DOHH2 (cell line): Measurements from ENCODE around the gene WBP11.

Source experiments
- H3F3A ChIP-seq: fragments of 200-600 bp; sonication (generic), shearing (Covaris generic); 2 replicates; pipeline ENCODE4 v1.6.0; 2016; ENCODE audit warnings: antibody characterized with exemption, mild to moderate bottlenecking; ENCODE audit not compliant: control insufficient read depth, insufficient read depth
- H3K27ac ChIP-seq: fragments of 200-600 bp; sonication (generic); 2 replicates; pipeline ENCODE4 v1.5.1; 2014; ENCODE audit warnings: low read depth, mild to moderate bottlenecking, low read length, moderate library complexity
- H3K27me3 ChIP-seq: fragments of 200-600 bp; sonication (generic); 2 replicates; pipeline ENCODE4 v1.6.1; 2014; ENCODE audit warnings: mild to moderate bottlenecking, low read length, mixed read lengths; ENCODE audit not compliant: control insufficient read depth
- H3K36me3 ChIP-seq: fragments of 200-600 bp; sonication (generic); 2 replicates; pipeline ENCODE4 v1.6.1; 2014; ENCODE audit warnings: mild to moderate bottlenecking, low read length, moderate library complexity, mixed read lengths; ENCODE audit not compliant: control insufficient read depth
- H3K4me1 ChIP-seq: fragments of 200-600 bp; sonication (generic); 2 replicates; pipeline ENCODE4 v1.6.1; 2014; ENCODE audit warnings: mild to moderate bottlenecking, low read length, mixed read lengths; ENCODE audit not compliant: control insufficient read depth
- H3K4me2 ChIP-seq: fragments of 200-600 bp; sonication (generic); 2 replicates; pipeline ENCODE4 v1.6.0; 2014; ENCODE audit warnings: mild to moderate bottlenecking, low read length, moderate library complexity
- H3K4me3 ChIP-seq: fragments of 200-600 bp; sonication (generic); 2 replicates; pipeline ENCODE4 v1.5.1; 2014; ENCODE audit warnings: mild to moderate bottlenecking, low read length, mixed read lengths
- H3K79me2 ChIP-seq: fragments of 200-600 bp; sonication (generic); 2 replicates; pipeline ENCODE4 v1.6.1; 2014; ENCODE audit warnings: mild to moderate bottlenecking, low read length, mixed read lengths; ENCODE audit not compliant: control insufficient read depth
- H3K9me2 ChIP-seq: fragments of 200-600 bp; sonication (generic); replicated peaks from 2 replicates; pipeline ENCODE4 v1.6.1; 2014; ENCODE audit warnings: mild to moderate bottlenecking, low read length, mixed read lengths; ENCODE audit not compliant: control insufficient read depth
- H3K9me3 ChIP-seq: fragments of 200-600 bp; sonication (generic); 2 replicates; pipeline ENCODE4 v1.6.1; 2014; ENCODE audit warnings: antibody characterized with exemption, low read length, mixed read lengths; ENCODE audit not compliant: control insufficient read depth, insufficient read depth
- H4K20me1 ChIP-seq: fragments of 200-600 bp; sonication (generic); 2 replicates; pipeline ENCODE4 v1.6.0; 2014; ENCODE audit warnings: low read depth, mild to moderate bottlenecking, antibody characterized with exemption, low read length, moderate library complexity; ENCODE audit not compliant: control insufficient read depth, insufficient read depth
- CTCF ChIP-seq: fragments of 200-600 bp; sonication (generic); IDR thresholded peaks from one replicate; pipeline ENCODE4 v1.5.1; 2014; ENCODE audit warnings: antibody characterized with exemption, mild to moderate bottlenecking, low read depth, low read length; ENCODE audit not compliant: poor library complexity, severe bottlenecking
- EZH2phosphoT487 ChIP-seq: fragments of 200-600 bp; sonication (generic); IDR thresholded peaks from 2 replicates; pipeline ENCODE4 v1.6.1; 2017; ENCODE audit warnings: borderline replicate concordance, mild to moderate bottlenecking, antibody characterized with exemption, low read length, moderate library complexity, mixed read lengths

WBP11 gene

GRCh38 chr12:14849661-14850060, 46.4 kb upstream of the WBP11 start:
- Histone ChIP-seq H4K20me1 (no peaks in the 10 kb centered on the region), H3K9me2 (no peaks in the 10 kb centered on the region), H3K9me3 (no peaks in the 10 kb centered on the region), H3K4me3 (no peak overlapping the region), H3K27ac (no peak overlapping the region), H3K79me2 (no peaks in the 10 kb centered on the region), H3K4me1 (peaks cover 14% of the 10 kb centered on the region), H3K4me2 (no peak overlapping the region), H3K36me3 (no peaks in the 10 kb centered on the region), H3F3A (no peaks in the 10 kb centered on the region), H3K27me3 (no peaks in the 10 kb centered on the region)
- TF ChIP-seq EZH2phosphoT487 (no peak), CTCF (no peak)

GRCh38 chr12:14846876-14847580, 43.8 kb upstream of the WBP11 start:
- Histone ChIP-seq H3K4me2 (no peak overlapping the region), H3K36me3 (no peaks in the 10 kb centered on the region), H4K20me1 (no peaks in the 10 kb centered on the region), H3K9me3 (no peaks in the 10 kb centered on the region), H3K4me3 (no peak overlapping the region), H3K4me1 (peaks cover 11% of the 10 kb centered on the region), H3K27me3 (no peaks in the 10 kb centered on the region), H3K79me2 (no peaks in the 10 kb centered on the region), H3K9me2 (no peaks in the 10 kb centered on the region), H3K27ac (no peak overlapping the region), H3F3A (no peaks in the 10 kb centered on the region)
- TF ChIP-seq EZH2phosphoT487 = no peak
- TF ChIP-seq CTCF = no peak

GRCh38 chr12:14846042-14846587, 42.8 kb upstream of the WBP11 start:
- Histone ChIP-seq H3K4me3 (no peak overlapping the region), H4K20me1 (no peaks in the 10 kb centered on the region), H3F3A (no peaks in the 10 kb centered on the region), H3K4me2 (no peak overlapping the region), H3K36me3 (no peaks in the 10 kb centered on the region), H3K27ac (no peak overlapping the region), H3K27me3 (no peaks in the 10 kb centered on the region), H3K79me2 (no peaks in the 10 kb centered on the region), H3K4me1 (peaks cover 14% of the 10 kb centered on the region), H3K9me2 (no peaks in the 10 kb centered on the region), H3K9me3 (no peaks in the 10 kb centered on the region)
- no peak for TF ChIP-seq EZH2phosphoT487
- TF ChIP-seq CTCF = no peak
